GM03348 (cell line): ENCODE data around the gene UBL5.

Source experiments
- DNase-seq: peaks from one replicate; pipeline ENCODE4 v3.0.0; 2012; ENCODE audit warnings: low spot score

Gene UBL5

GRCh38 chr19:9856609-9857008 lies 28.9 kb downstream of the UBL5 start:
- no peak for DNase-seq

DNA sequence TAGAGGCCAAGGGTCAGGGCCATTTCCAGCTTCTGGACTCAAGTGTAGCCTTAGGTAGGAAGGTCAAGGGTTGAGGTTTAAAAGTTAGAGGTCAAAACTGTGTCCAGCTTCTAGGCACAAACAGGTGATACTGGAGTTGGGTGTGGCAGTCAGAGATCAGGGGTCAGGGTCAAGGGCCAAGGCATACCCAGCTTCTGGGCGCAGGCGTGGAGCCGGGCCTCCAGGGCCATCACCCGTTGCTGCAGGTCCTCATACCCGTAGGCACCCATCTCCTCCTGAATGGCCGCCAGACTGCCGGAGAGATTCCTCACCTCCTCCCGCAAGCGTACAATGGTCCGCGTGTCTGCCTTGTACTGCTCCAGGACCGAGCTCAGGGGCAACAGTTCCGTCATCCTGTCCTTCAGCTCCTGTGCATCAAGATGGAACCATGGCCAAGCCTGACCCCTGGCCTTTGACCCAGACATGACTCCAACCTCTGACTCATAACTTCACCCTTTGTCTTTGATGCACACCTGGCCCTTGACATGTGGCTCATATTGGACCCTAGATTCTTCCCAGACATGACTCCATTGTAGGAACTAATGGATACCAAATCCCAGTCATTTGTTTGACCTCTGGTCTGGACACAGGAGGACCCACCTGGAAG lies 29.5 kb downstream of the UBL5 start:
- DNase-seq = no peak

DNA sequence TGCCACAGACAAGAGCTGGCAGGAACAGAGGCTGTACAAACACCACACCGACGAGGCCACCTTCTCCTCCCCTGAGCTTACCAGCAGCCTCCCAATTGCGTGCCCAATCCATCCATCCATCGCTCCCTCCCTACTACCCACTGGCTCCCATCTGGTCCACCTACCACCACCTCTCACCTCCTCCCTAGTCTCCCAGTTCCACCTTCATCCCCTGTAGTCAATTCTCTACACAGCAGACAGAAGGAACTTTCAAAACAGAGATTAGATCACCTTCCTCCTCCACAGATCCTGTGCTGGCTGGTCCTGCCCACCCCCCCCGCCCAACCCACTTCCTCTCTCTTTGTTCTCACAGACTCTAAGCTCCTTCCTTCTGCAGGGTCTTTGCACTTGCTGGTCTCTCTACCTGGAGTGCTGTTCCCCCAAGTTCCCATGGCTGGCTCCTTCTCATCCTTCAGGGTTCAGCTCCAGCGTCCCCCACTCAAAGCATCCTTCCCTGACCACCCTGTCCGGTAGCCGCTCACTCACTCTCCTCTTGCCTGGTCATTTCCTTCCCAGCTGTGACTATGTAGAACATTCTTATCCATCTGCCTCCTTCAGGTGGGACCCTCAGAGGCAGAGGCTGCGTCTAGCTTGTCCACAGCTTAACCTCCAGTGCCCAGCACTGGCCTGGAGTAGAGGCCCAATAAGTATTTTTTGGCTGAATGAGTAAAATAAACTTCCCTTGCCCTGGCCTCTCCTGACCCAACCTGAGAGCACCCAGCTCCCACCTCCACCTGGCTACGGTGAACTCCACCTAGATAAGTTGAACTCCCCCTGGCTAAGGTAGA lies 30.4 kb downstream of the UBL5 start:
- DNase-seq = no peak

DNA sequence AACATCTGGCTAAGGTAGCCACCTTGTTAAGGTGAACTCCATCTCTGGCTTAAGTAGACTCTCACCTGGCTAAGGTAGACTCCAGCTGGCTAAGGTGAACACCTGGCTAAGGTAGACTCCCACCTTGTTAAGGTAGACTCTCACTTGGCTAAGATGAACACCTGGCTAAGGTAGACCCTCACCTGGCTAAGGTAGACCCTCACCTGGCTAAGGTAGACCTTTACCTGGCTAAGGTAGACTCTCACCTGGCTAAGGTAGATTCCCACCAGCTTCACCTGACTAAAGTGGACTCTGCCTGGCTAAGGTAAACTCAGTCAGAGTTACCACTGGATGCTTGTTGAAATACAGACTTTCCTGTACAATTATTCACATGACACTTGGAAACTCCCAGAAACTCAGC lies 31.0 kb downstream of the UBL5 start:
- no peak for DNase-seq

DNA sequence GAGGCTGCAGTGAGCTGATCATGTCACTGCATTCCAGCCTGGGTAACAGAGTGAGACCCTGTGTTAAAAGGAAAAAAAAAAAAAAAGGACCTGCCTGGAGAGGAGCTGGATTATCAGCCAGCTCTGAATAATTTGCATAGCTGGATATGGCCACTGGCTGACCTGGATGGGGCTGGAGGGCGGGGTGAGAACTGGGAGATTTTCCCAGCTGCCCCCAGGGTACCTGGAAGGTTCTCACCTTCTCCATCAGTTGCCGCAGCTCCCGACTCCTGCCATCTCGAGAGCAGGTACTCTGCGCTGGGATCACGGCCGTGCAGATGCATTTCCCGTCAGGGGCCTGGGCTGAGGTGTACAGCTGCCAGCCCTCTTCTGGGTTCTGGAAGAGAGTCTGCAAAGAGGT lies 32.7 kb downstream of the UBL5 start:
- no peak for DNase-seq

DNA sequence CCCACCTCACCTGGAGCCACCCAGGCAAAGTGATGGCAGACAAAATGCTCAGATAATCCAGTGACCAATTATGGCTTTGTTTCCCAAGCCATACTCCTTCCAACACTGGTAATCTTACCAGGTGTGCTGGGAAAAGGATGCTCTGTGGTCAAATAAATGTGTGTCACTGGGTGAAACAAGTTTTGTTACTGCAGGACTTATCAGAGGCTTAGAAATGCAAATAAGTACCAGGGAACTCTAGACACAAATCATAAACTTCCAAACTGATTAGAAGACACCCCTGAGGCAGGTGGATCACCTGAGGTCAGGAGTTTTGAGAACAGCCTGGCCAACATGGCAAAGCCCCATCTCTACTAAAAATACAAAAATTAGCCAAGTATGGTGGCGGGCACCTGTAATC lies 33.8 kb downstream of the UBL5 start:
- DNase-seq = no peak

- DNase-seq = no peak
Measured at GRCh38 chr19:9862938-9863337, 35.2 kb downstream of the UBL5 start.

GRCh38 chr19:9863759-9864158 lies 36.0 kb downstream of the UBL5 start:
- no peak for DNase-seq

DNA sequence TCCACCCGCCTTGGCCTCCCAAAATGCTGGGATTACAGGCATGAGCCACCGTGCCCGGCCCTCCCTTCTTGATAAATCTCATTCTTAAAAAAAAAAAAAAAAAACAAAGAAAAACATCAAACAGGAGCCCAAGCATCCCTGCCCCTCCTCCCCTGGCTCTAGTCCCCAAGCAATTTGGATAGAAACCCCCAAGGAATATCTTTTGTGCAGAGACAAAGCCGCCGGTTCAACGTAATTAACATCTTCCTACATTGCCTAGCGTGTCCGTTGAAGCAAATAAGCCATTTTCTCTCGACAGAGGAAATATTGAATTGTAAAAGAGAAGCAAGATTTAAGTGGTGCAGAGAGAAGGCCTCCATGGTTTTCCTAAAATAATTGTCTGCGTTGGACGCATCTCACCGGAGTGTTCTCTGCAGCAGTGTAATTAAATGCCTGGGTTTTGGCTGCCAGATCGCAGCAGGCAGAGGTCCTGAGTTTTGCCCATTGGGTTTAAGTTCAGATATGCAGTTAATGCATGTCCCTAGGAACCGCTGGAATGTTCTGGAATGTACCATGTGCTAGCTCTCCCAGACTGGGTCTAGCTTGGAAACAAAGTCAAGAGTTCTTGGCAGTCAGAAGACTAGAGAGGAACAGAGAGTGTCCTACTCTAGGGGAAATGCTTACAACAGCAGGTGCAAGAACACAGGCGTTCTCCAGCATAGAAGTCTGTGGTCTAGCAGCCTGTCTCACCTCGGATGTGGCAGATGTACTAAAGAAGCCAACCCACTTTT lies 38.2 kb downstream of the UBL5 start:
- no peak for DNase-seq

GRCh38 chr19:9868983-9869617 lies 41.4 kb downstream of the UBL5 start:
- no peak for DNase-seq

DNA sequence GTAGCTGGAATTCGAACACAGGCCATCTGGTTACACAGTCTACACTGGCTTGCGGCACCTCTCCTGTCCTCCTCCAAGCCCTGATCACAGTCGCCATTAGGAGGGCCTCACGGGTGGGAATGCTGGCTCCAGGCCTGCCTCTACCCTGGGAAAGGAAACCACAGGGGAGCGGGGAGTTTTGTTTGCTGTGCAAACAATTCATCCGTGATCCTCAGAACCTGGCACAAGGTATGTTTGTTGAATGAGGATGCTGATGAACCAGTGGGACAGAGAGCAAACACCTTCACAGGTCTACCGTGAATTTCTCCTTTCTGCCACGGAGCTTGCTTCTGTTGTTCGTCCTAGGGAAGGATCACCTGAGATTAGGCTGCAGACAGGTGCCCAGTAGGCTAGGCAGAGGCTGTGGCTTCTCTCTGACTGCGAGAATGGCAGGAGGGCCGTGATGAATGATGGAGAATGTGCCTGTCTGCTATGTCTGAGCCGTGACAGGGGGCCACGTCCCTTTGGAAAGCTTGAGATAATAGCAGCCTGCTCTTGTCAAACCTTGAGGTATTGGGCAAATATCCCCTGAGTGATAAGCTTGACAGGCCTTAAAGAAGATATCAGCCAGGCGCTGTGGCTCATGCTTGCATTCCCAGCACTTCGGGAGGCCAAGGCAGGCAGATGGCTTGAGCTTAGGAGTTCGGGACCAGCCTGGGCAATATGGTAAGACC lies 44.1 kb downstream of the UBL5 start:
- no peak for DNase-seq

- no peak for DNase-seq
Measured at GRCh38 chr19:9872618-9873242, 45.0 kb downstream of the UBL5 start.

- no peak for DNase-seq
Measured at GRCh38 chr19:9875031-9875627, 47.4 kb downstream of the UBL5 start.

DNA sequence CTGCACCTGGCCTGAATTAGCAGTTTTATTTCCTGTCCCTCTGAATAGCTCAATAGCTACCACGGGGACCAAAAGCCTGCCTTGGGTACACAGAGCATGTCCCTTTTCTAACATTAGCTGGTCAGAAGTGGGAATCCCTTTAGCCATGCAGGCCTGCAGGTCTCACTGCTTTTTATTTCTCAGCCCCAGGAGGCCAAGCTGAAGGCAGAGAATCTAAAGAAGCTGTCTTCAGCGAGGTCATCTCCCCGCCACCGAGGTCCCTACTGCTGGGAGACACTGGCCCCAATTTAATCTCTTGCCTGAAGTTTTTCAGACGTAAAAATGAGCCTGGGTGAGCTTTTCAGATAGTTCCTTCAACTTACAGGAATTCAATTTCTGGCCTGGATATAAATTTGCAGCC lies 48.1 kb downstream of the UBL5 start:
- DNase-seq = no peak

DNA sequence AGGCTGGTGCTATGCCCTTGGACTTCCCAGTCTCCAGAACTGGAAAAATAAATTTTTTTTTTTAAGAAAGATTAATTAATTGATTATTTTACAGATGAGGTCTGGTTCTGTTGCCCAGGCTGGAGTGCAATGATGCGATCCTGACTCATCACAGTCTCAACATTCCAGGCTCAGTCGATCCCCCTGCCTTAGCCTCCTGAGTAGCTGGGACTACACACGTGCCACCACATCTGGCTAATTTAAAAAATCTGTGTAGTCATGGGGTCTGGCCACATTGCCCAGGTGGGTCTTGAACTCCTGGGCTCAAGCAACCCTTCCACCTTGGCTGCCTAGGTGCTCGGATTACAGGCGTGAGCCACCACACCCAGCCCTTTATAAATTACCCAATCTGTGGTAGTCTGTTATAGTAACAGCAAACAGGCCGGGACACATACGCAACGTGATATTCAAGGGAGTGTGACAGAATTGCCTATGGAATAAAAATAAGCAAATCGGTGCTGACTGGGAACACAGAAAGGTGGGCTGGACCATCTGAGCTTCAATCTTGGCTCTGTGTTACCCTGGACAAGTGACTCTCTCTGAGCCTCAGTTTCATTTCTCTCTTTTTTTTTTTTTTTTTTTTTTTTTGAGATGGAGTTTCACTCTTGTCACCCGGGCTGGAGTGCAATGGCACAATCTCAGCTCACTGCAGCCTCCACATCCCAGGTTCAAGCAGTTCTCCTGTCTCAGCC lies 50.2 kb downstream of the UBL5 start:
- DNase-seq = no peak

DNA sequence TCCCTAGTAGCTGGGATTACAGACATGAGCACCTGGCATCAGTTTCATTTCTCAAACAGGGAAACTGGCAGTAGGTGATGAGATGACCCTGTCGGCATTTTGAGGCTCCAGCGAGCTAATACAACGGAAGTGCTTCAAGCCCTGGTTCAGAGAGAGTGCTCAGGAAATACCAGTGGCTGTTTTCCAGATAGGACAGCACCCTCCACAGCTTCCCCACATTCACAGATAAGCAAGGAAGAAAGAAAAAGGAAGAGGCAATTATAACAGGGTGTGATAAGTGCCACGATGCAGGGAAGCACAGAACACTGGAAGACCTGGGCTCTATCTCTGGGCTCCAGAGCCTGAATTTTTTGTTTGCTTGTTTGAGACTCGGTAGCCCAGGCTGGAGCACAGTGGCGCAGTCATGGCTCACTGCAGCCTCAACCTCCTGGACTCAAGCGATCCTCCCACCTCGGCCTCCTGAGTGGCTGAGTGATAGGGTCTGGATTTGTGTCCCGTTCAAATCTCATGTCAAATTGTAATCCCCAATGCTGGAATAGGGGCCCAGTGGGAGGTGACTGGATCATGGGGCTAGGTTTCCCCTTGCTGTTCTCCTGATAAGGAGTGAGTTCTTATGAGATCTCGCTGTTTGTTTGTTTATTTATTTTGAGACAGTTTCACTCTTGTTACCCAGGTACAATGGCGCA lies 50.9 kb downstream of the UBL5 start:
- DNase-seq = no peak
